NCI-H446 (cell line): Measurements from ENCODE around the gene PREX1.
"Not testable (repeated sequence)": the region's sequence is repeated elsewhere in the genome, so short reads cannot be mapped to it uniquely, and the experiment has no call there.

Experiments
- DNase-seq, 2 experiments: peaks; one replicate each; lab custom pipeline; 2025; lab: John Stamatoyannopoulos, UW

Gene PREX1

GRCh38 chr20:48773837-48774418 lies 53.9 kb downstream of the PREX1 start:
- no peak for DNase-seq

DNA sequence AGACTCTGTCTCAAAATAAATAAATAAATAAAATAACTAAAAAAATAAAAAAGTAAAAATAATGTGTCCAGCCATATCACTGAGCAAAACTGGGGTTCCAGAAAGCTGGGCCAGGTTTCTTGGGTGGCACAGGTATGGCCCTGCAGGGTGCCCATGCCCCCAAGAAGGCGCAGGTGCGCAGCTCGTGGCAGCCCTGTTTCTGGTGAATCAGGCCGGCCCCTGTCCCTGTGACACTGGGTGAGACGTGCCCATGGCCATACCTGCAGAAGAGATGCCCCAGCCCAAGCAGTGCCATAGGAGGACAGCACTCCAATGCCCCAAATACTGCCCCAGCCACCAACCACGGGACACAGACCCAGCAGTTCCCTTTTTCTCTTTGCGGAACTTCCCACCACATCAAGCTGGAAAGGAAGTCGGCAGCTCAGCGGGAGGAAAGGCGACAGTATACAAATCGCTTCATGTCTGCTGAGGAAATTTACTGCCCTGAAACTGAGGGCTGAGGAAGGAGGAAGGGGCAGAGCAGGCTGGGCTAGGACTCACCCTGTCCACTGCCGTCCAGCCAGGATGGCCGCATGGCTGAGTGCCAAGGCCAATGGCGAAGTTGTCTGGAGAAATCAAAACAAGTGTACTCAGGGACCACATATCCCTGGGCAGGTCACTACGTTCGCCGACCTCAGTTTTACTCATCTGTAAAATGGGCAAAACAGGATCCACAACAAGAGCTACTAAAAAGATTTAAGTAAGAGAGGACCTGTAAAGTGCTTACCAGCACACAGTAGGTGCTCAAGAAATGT lies 55.4 kb downstream of the PREX1 start:
- no peak for DNase-seq

- no peak for DNase-seq
These were observed 56.3 kb downstream of the PREX1 start for GRCh38 chr20:48771542-48771941.

GRCh38 chr20:48770700-48771442 lies 56.9 kb downstream of the PREX1 start:
- no peak for DNase-seq

DNA sequence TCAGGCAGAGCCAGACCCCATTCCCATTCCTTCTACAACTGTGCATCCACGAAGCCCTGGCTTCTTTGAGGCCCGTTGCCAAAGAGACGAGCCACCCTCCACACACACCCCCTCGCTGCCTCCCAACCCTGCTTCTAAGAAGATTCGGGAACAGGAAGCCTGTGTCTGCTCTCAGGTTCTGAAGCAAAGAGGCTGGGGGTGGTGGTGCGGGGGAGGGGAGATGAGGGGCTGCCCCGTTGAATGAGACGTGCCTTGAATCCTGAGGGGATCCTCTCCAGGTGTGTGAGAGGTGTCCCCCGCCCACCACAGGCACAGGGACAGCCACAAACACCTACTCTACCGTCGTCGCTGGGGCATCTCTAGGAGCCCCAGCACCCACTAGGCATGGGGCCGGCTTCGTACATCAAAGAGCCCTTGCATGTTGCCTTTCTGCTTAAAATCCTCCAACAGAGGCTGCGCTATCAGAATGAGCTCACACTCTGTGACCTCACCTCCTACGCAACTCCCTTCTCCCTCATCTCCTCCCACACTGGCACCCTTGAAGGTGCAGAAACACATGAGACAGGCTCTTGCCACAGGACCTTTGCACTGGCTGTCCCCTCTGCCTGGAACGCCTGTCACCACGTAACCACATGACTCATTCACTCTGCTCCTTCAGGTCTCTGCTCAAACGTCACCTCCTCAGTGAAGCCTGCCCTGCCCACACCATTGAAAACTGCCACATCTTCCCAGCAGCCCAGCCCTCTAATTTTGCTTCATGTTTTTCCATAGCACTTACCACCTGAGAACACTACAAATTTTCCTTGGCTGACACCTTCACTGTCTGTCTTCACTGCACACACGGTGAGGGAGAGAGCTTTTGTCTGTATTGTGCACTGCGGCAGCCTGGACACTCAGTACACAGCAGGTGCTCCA lies 58.5 kb downstream of the PREX1 start:
- no peak for DNase-seq

GRCh38 chr20:48766961-48767960 lies 60.5 kb downstream of the PREX1 start:
- no peak for DNase-seq

- DNase-seq, result no peak
These were observed 61.6 kb downstream of the PREX1 start for GRCh38 chr20:48766205-48766604.

GRCh38 chr20:48765359-48765758 lies 62.4 kb downstream of the PREX1 start:
- no peak for DNase-seq

DNA sequence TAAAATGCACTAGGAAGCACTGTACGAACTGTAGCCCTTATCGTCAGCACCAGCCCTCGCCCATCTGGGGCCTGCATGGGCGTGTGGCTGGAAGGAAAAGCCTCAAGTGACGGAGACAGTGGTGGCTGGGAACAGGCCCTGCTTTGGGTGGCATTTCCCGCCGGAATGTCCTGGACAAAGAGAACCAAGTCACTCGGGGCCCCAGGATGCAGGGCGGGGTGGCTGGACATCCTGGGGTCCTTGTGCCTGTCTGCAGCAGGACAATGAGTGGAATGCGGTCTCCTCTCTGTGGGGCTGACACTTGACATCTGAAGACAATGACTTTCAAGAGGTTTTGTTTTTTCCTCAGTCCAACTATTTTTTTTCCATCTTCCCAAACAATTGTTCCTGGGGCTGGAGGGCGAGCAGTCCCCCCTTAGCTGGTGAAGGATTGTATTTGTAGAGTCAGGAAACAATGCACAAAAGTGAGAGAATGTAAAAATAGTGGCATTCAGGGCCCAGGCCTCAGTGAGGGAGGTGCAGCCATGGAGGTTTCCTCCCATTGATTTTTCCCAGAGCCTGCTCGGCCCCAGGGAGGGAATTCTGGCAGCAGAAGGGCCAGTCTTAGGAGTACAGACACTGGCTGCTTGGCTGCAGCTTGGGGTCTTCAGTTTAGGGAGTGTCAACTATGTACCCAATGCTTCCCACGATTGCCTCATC lies 64.4 kb downstream of the PREX1 start:
- DNase-seq, result no peak

DNA sequence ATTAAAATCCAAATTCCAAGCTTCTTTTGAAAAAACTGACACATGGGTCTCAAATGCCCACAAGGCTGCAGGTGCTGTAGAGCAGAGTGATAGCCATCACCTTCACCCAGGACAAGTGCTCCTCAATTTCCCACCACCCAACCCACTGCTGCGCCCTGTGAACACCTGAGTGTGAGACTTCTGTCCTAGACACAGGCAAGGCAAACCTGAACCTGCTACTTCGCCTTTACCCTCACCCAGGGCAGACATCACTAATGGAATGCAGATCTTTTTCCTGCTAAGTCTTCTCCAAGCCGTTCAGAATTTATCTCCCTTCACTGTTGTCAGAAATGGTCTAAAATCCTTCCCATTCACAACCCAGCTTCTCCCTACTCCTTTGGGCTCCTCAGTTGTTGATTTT lies 65.9 kb downstream of the PREX1 start:
- DNase-seq, result no peak

DNA sequence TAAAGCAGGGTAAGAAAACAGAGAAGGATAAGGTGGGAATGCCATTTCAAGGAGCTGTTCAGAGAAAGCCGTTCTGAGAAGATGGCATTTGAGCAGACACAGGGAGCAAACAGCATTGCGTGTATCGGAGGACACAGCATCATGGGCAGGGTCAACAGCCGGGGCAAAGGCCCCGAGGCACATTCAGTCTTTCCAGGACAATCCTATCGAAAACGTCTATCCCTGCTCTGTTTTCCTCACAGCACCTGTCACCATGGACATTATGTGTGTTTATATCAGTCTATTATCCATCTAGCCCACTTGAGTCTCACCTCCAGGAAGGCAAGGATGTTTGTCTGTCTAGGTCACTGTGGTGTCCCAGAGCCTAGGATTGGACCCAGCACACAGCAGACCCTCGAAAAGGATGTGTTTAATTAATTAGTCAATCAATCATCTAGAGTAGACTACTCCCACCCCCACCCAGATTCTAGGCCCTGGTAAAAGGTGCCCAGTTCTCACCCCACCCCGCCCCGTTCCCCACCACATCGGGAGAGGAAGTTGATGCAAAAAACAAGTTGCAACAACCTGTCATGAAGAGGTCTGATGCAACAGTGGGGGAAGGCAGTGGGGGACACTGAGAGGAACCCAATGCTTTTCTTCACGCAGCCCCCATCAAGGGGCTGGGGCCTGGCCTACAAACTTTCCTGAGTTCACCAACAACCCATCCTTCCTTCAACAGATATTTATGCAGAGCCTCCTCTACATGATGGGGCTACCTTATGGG lies 66.6 kb downstream of the PREX1 start:
- no peak for DNase-seq

DNA sequence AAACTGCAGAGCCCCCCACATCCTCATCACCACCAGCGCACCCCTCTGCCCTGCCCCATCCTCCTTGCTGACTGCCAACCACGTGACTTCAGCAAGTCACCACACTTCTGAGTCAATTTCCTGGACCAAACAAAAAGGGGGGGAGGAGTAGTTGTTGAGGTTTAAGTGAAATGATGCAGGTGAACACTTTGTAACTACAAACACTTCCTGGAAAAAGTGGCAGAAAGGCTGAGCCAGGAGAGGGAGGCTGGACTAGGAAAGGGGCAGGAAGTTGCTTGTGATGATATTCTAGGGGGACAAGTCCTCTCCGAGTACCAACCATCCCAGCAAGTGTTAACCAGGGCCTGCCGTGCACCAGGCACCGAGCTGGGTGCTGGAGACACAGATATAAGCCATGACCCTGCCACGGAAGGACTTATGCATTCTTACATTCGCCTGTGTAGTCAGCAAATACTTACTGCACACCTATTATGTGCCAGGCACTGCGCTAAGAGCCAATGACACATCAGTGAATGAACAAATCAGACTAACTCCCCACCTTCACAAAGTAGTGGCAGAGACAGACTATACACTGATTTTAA lies 67.3 kb downstream of the PREX1 start:
- no peak for DNase-seq

DNA sequence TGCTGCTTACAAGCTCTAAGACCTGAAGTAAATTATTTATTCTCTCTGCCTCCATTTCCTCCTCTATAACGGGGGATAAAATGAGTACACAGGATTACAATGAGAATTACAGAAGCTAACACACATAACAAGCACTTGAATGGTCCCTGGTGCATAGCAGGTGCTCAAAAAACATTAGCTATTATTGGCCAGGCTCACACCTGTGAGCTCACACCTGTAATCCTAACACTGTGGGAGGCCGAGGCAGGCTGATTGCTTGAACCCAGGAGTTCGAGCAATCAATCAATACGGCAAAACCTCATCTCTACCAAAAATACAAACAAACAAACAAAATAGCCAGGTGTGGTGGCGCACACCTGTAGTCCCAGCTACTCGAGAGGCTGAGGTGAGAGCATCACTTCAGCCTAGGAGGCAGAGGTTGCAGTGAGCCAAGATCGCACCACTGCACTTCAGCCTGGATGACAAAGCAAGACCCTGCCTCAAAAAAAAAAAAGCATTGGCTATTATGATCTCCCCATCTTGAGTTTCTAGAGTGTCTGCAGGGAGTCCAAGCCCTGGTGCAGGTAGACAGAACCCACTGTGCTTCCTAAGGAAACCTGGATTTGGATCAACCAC lies 68.1 kb downstream of the PREX1 start:
- DNase-seq, result no peak

GRCh38 chr20:48758206-48758820 lies 69.5 kb downstream of the PREX1 start:
- no peak for DNase-seq

DNA sequence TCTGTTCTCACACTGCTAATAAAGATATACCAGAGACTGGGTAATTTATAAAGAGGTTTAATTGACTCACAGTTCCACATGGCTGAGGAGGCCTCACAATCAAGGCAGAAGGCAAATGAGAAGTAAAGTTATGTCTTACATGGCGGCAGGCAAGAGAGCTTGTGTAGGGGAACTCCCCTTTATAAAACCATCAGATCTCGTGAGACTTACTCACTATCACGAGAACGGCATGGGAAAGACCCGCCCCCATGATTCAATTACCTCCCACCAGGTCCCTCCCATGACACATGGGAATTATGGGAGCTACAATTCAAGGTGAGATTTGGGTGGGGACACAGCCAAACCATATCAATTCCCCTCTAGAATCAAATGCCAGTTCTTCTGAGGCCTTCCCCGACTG lies 71.0 kb downstream of the PREX1 start:
- DNase-seq, result not testable (repeated sequence)

DNA sequence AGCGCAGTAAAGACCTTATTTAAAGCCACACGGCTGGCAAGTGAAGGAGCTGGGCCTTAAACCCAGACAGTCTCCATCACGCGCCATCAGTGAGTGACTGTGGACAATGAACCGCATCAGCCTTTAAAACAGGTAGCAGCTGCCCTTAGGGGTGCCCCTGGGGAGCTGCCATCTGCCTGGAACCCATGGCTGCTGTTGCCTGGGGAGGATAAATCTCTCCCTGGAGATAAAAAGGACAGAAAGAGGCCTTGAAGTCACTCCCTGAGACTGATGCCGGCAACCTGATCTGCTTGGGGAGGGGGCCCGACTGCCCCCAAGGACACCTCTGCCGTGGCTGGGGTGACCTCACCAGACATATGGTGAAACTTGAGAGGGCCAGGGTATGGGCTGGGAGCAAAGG lies 73.5 kb downstream of the PREX1 start:
- no peak for DNase-seq

- DNase-seq, result no peak
These were observed 74.8 kb downstream of the PREX1 start for GRCh38 chr20:48752963-48753362.

DNA sequence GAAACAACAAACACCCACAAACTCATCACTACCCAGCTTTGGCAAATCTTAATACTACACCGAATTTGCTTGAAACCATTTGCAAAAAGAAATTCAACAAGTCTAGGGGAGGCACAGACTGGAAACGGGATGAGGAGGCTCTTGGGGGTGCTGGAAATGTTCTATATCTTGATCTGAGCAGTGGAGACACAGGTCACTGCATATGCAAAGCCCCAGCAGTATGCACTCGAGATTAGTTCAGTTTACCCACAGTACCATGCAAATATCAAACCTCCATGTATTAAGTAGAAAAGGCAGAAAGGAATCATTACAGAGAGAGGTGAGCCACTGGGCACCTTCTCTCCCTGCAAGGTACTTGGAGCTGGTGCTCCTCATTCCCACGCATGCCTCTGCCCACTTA lies 75.9 kb downstream of the PREX1 start:
- no peak for DNase-seq
